ENCODE results near the gene DLX3.

The DLX3 gene

GRCh38 chr17:49952912-49953497, 42.0 kb downstream of the DLX3 start:
- Histone ChIP-seq H3K27ac (no peak overlapping the region), H3K9me3 (ENCODE audit: severe bottlenecking) (no peaks in the 10 kb centered on the region), H3K27me3 (ENCODE audit: insufficient read depth, low read depth, severe bottlenecking) (no peaks in the 10 kb centered on the region), H3K4me3 (ENCODE audit: low read depth, low read length) (no peak overlapping the region), H3K36me3 (no peaks in the 10 kb centered on the region)
- TF ChIP-seq, protein P1, sequence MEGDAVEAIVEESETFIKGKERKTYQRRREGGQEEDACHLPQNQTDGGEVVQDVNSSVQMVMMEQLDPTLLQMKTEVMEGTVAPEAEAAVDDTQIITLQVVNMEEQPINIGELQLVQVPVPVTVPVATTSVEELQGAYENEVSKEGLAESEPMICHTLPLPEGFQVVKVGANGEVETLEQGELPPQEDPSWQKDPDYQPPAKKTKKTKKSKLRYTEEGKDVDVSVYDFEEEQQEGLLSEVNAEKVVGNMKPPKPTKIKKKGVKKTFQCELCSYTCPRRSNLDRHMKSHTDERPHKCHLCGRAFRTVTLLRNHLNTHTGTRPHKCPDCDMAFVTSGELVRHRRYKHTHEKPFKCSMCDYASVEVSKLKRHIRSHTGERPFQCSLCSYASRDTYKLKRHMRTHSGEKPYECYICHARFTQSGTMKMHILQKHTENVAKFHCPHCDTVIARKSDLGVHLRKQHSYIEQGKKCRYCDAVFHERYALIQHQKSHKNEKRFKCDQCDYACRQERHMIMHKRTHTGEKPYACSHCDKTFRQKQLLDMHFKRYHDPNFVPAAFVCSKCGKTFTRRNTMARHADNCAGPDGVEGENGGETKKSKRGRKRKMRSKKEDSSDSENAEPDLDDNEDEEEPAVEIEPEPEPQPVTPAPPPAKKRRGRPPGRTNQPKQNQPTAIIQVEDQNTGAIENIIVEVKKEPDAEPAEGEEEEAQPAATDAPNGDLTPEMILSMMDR (IDR thresholded peaks at IDR 0.05; ENCODE audit: low read depth, low read length) = no peak
- DNase-seq = no peak

GRCh38 chr17:49952209-49952911, 42.7 kb downstream of the DLX3 start:
- Histone ChIP-seq H3K27ac (no peak overlapping the region), H3K27me3 (ENCODE audit: insufficient read depth, low read depth, severe bottlenecking) (no peaks in the 10 kb centered on the region), H3K36me3 (no peaks in the 10 kb centered on the region), H3K4me3 (ENCODE audit: low read depth, low read length) (no peak overlapping the region), H3K9me3 (ENCODE audit: severe bottlenecking) (no peaks in the 10 kb centered on the region)
- TF ChIP-seq, protein P1 (IDR thresholded peaks at IDR 0.05; ENCODE audit: low read depth, low read length) = peak; percentile 98
- peak; percentile 96 for DNase-seq

DNA sequence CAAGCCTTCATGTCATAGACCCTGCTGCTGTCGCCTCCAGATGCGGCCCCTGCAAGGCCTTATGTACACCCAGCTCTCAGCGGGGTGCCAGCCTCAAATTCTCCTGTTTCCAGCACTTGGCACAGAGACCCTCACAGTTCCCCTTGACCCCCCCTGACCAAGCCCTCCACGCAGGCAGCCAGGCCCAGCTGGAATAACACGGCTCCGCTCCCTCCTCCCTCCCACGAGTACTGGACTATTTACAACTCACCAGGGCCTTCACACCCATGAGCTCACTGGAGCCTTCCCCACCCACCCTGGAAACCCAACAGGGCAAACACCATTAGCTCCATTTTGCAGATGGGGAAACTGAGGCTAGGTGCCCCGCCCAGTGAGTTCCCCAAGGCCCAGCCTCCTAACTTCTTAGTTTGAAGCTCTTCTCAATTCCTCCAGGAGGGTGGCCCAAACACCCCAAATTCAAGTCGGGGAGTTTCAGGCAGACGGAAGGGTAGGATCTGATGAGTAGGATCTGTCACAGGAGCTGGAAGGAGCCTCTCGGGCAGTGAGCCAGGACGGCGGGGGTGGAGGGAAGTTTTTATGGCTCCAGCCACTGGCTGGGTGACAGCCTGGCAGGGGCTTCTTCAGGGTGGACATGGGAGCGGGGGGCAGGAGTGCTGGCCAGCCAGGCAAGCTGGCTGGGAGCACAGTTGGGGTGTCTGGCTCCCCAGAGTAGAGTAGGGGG, 43.5 kb downstream of the DLX3 start:
- Histone ChIP-seq H3K27me3 (ENCODE audit: insufficient read depth, low read depth, severe bottlenecking) (no peaks in the 10 kb centered on the region), H3K9me3 (ENCODE audit: severe bottlenecking) (no peaks in the 10 kb centered on the region), H3K4me3 (ENCODE audit: low read depth, low read length) (no peak overlapping the region), H3K27ac (no peak overlapping the region), H3K36me3 (no peaks in the 10 kb centered on the region)
- DNase-seq = no peak
- TF ChIP-seq, protein P1 (IDR thresholded peaks at IDR 0.05; ENCODE audit: low read depth, low read length) = no peak

- DNase-seq = no peak
- Histone ChIP-seq H3K27me3 (ENCODE audit: insufficient read depth, low read depth, severe bottlenecking) (no peaks in the 10 kb centered on the region), H3K36me3 (no peaks in the 10 kb centered on the region), H3K9me3 (ENCODE audit: severe bottlenecking) (peaks cover 2% of the 10 kb centered on the region), H3K27ac (no peak overlapping the region), H3K4me3 (ENCODE audit: low read depth, low read length) (no peak overlapping the region)
- TF ChIP-seq, protein P1 (IDR thresholded peaks at IDR 0.05; ENCODE audit: low read depth, low read length) = no peak
Observed at GRCh38 chr17:49949634-49950033, 45.4 kb downstream of the DLX3 start.

DNA sequence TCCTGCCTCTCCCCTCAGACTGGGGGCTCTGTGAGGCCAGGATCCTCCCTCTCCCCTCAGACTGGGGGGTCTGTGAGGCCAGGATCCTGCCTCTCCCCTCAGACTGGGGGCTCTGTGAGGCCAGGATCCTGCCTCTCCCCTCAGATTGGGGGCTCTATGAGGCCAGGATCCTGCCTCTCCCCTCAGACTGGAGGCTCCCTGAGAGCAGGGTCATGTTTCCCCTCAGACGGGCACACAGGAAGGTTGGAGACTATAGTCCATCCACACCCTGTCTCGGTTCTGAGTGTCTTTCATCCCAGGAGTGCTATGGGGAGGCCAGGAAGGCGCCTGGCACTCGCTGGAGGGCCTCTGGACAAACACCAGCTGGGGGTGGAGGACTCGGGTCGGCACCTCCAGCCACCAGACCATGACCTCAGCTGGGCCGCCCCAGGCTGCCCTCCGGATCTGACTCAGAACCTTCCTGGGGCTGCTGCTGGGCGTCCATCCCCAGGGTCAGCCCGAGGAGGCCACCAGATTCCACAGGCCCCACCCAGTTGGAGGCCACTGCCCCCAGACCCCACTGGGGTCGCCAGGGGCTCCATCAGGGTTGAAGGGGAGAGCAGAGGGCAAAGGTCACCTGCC, 48.0 kb downstream of the DLX3 start:
- no peak for DNase-seq
- Histone ChIP-seq H3K27me3 (ENCODE audit: insufficient read depth, low read depth, severe bottlenecking) (no peaks in the 10 kb centered on the region), H3K9me3 (ENCODE audit: severe bottlenecking) (peaks cover 2% of the 10 kb centered on the region), H3K36me3 (no peaks in the 10 kb centered on the region), H3K27ac (no peak overlapping the region), H3K4me3 (ENCODE audit: low read depth, low read length) (no peak overlapping the region)
- TF ChIP-seq, protein P1 (IDR thresholded peaks at IDR 0.05; ENCODE audit: low read depth, low read length) = no peak
